ENCODE results near the gene TCP11L2.

GRCh38 chr12:106333756-106334155, 31.2 kb downstream of the TCP11L2 start:
- TF ChIP-seq CTCF (IDR thresholded peaks at IDR 0.05; ENCODE audit: insufficient read depth, low read depth, low read length), result no peak
- TF ChIP-seq EZH2 (IDR thresholded peaks at IDR 0.05; ENCODE audit: insufficient read depth, low read length), result no peak

Data from astrocyte (in vitro differentiated cells and primary cell).